Measurements from ENCODE around the gene TET3. TPM values are rescaled to one million over a fixed set of nuclear protein-coding genes. Genes with fewer than 3 reads are reported as not detected.

TET3 gene
- total and polyA plus RNA-seq, 2 experiments from 2014 or later = 3.6 to 19.9 TPM

DNA sequence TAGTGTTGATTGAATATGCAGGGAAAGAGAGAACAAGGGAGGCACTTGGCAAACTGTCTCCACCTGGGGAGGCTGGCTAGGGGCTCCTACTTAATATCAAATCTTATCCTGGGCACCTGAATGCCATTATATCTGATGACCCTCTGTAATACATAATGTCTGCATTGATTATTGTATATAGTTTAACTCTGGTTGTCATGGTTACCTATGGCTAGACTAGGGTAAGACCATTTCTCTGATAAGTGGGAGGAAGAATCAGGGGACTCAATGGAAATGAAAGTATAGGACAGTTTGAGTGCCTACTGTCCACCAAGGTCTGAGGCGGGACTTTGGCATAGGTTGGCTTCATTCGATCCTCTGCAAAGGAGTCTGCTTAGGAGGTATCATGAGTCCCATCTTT is 7.2 kb upstream of the TET3 start:
- ATAC-seq = no peak
- Histone ChIP-seq H4K20me1 (replicated peaks; ENCODE audit: insufficient read depth) (no peaks in the 10 kb centered on the region), H3K36me3 (ENCODE audit: insufficient read depth) (no peaks in the 10 kb centered on the region), H3K4me2 (no peak overlapping the region), H3K9me2 (ENCODE audit: insufficient read depth) (no peaks in the 10 kb centered on the region), H3K4me3 (no peak overlapping the region), H3K27ac (ENCODE audit: low read depth) (no peak overlapping the region), H3K27me3 (ENCODE audit: insufficient read depth) (peaks cover 34% of the 10 kb centered on the region), H3K4me1 (ENCODE audit: insufficient read depth) (peaks cover 23% of the 10 kb centered on the region), H3K79me2 (replicated peaks; ENCODE audit: insufficient read depth) (no peaks in the 10 kb centered on the region), H2AFZ (no peak overlapping the region), H3F3A (replicated peaks; ENCODE audit: low read depth) (peaks cover 7% of the 10 kb centered on the region; the same call in 1 of the 2 replicates)
- DNase-seq (ENCODE audit: low spot score) = no peak
- peaks cover 32% of the 10 kb centered on the region for H3K4me1 Mint-ChIP-seq
- no peak overlapping the region for H3K27ac Mint-ChIP-seq
- H3K4me3 Mint-ChIP-seq = no peak overlapping the region
- TF ChIP-seq, protein P1, sequence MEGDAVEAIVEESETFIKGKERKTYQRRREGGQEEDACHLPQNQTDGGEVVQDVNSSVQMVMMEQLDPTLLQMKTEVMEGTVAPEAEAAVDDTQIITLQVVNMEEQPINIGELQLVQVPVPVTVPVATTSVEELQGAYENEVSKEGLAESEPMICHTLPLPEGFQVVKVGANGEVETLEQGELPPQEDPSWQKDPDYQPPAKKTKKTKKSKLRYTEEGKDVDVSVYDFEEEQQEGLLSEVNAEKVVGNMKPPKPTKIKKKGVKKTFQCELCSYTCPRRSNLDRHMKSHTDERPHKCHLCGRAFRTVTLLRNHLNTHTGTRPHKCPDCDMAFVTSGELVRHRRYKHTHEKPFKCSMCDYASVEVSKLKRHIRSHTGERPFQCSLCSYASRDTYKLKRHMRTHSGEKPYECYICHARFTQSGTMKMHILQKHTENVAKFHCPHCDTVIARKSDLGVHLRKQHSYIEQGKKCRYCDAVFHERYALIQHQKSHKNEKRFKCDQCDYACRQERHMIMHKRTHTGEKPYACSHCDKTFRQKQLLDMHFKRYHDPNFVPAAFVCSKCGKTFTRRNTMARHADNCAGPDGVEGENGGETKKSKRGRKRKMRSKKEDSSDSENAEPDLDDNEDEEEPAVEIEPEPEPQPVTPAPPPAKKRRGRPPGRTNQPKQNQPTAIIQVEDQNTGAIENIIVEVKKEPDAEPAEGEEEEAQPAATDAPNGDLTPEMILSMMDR (conservative IDR thresholded peaks at IDR 0.05; ENCODE audit: low read depth in 2 of 2) = no peak
- TF ChIP-seq POLR2AphosphoS5 (IDR thresholded peaks at IDR 0.05; ENCODE audit: low read depth) = no peak
- TF ChIP-seq JUNB (IDR thresholded peaks at IDR 0.05; ENCODE audit: unreplicated experiment) = no peak
- no peak for TF ChIP-seq EZH2phosphoT487 (IDR thresholded peaks at IDR 0.05; ENCODE audit: unreplicated experiment)
- no peak for TF ChIP-seq EZH2 (IDR thresholded peaks at IDR 0.05; ENCODE audit: low read depth, unreplicated experiment)
- no peak for TF ChIP-seq ZNF331 (CRISPR knock-in tag; IDR thresholded peaks at IDR 0.05; ENCODE audit: low read depth)
- TF ChIP-seq CREB1 (CRISPR knock-in tag; IDR thresholded peaks at IDR 0.05; ENCODE audit: low read depth) = no peak
- TF ChIP-seq STAT1 (IDR thresholded peaks at IDR 0.05; ENCODE audit: unreplicated experiment) = no peak
- TF ChIP-seq, protein P2, sequence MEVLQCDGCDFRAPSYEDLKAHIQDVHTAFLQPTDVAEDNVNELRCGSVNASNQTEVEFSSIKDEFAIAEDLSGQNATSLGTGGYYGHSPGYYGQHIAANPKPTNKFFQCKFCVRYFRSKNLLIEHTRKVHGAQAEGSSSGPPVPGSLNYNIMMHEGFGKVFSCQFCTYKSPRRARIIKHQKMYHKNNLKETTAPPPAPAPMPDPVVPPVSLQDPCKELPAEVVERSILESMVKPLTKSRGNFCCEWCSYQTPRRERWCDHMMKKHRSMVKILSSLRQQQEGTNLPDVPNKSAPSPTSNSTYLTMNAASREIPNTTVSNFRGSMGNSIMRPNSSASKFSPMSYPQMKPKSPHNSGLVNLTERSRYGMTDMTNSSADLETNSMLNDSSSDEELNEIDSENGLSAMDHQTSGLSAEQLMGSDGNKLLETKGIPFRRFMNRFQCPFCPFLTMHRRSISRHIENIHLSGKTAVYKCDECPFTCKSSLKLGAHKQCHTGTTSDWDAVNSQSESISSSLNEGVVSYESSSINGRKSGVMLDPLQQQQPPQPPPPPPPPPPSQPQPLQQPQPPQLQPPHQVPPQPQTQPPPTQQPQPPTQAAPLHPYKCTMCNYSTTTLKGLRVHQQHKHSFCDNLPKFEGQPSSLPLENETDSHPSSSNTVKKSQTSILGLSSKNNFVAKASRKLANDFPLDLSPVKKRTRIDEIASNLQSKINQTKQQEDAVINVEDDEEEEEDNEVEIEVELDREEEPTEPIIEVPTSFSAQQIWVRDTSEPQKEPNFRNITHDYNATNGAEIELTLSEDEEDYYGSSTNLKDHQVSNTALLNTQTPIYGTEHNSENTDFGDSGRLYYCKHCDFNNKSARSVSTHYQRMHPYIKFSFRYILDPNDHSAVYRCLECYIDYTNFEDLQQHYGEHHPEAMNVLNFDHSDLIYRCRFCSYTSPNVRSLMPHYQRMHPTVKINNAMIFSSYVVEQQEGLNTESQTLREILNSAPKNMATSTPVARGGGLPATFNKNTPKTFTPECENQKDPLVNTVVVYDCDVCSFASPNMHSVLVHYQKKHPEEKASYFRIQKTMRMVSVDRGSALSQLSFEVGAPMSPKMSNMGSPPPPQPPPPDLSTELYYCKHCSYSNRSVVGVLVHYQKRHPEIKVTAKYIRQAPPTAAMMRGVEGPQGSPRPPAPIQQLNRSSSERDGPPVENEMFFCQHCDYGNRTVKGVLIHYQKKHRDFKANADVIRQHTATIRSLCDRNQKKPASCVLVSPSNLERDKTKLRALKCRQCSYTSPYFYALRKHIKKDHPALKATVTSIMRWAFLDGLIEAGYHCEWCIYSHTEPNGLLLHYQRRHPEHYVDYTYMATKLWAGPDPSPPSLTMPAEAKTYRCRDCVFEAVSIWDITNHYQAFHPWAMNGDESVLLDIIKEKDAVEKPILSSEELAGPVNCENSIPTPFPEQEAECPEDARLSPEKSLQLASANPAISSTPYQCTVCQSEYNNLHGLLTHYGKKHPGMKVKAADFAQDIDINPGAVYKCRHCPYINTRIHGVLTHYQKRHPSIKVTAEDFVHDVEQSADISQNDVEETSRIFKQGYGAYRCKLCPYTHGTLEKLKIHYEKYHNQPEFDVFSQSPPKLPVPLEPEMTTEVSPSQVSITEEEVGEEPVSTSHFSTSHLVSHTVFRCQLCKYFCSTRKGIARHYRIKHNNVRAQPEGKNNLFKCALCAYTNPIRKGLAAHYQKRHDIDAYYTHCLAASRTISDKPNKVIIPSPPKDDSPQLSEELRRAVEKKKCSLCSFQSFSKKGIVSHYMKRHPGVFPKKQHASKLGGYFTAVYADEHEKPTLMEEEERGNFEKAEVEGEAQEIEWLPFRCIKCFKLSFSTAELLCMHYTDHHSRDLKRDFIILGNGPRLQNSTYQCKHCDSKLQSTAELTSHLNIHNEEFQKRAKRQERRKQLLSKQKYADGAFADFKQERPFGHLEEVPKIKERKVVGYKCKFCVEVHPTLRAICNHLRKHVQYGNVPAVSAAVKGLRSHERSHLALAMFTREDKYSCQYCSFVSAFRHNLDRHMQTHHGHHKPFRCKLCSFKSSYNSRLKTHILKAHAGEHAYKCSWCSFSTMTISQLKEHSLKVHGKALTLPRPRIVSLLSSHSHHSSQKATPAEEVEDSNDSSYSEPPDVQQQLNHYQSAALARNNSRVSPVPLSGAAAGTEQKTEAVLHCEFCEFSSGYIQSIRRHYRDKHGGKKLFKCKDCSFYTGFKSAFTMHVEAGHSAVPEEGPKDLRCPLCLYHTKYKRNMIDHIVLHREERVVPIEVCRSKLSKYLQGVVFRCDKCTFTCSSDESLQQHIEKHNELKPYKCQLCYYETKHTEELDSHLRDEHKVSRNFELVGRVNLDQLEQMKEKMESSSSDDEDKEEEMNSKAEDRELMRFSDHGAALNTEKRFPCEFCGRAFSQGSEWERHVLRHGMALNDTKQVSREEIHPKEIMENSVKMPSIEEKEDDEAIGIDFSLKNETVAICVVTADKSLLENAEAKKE (CRISPR knock-in tag; IDR thresholded peaks at IDR 0.05) = no peak
- no peaks in the 10 kb centered on the region for H3K36me3 Mint-ChIP-seq (ENCODE audit: low read depth)
- H3K27me3 Mint-ChIP-seq (ENCODE audit: insufficient read depth, low read depth, poor library complexity) = peaks cover 37% of the 10 kb centered on the region
- no peaks in the 10 kb centered on the region for H3K9me3 Mint-ChIP-seq
